Stimulated activated CD8-positive, alpha-beta memory T cell treated with anti-CD3 and anti-CD28 coated beads, Interleukin-12 subunit alpha, Interleukin-12 subunit beta, amount 100 ng/mL, for 24 hours (primary cell): ENCODE results near the gene TIPARP.
"Not testable (repeated sequence)": the region's sequence is repeated elsewhere in the genome, so short reads cannot be mapped to it uniquely, and the experiment has no call there.

Experiments used
- DNase-seq: peaks from one replicate; pipeline ENCODE4 v3.0.0-alpha.2; 2020; ENCODE audit errors: extremely low read depth

Gene TIPARP

DNA sequence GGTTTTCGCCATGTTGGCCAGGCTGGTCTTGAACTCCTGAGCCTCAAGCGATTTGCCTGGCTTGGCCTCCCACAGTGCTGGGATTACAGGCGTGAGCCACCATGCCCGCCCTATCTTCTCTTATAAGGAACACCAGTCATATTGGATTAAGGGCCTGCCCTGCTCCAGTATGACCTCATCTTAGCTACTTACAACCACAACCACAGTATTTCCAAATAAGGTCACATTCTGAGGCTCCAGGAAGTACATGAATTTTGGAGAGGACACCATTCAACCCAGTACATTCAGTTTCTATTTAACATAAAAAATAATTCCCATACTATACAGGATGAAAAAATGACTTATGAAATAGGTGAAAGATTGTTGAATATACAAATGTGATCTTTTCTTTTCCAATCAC, 37.6 kb downstream of the TIPARP start:
- DNase-seq = not testable (repeated sequence)

DNA sequence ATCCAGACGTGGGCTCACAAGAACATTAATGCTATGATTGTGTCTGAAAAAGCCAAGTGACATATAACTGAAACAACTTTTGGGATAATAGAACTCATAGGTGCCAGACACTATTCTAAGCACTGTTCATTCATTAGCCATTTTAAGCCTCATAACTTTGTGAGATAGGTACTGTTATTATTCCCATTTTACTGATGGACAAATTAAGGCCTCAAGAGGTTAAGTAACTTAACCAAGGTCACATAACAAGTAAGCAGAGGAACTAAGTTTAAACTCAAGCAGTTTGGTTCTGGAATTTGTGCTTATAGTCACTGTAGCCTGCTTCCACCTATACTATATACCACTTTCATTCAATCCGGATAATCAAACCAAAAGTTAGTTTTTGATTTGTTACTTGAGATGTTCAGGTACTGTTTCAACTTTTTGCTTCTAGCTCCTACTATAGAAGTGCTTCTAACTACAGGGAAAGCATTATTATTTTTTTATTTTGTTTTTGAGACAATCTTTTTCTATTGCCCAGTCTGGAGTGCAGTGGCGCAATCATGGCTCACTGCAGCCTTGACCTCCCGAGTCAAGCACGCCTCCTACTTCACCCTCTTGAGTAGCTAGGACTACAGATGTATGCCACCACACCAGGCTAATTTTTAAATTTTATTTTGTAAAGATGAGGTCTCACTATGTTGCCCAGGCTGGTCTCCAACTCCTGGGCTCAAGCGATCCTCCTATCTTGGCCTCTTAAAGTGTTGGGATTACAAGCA, 41.9 kb downstream of the TIPARP start:
- DNase-seq = no peak

DNA sequence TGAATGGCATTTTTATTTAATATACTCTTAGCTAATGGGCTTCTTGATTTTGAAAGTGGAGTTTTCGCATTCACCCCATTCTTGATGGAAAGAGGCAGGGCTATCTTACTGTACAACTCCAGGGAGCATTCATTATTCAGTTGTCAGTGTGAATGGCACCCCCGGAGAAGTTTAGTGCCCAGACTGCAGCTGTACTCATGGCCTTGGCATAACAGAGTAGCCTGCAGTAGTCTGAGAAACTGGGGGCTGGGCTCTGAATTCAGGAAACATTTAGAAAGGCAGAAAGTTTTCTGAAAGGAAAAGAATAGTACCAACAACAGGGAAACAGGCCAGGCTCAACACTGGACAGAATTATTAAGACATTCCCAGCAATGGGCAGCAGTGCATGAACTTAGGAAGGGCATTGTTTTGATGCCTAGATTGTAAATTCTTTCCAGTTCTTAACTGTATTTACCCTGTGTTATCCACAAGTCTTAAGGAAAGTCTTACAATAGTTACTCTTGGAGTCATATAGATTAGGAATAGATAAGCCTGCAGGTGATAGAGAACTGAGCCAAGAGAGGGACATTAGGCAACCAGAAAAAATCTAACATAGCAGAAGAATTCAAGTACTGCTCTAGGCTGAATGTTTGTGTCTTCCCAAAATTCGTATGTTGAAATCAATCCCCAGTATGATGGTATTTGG, 44.4 kb downstream of the TIPARP start:
- DNase-seq = no peak

DNA sequence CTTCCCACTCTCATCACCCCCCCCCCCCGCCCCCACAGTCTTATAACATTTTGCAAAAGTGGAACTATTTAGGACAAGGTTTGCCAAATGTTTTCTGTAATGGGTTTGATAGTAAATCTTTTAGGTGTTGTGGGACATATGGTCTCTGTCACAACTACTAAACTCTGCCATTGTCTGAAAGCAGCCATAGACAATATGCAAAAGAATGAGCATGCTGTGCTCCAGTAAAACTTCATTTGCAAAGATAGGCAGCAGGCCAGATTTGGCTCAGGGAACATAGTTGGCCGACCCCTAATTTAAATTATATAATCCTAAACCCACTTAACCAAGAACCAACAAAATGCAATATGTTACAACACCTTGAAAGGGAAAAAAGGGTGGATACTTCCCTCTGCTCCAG, 46.4 kb downstream of the TIPARP start:
- DNase-seq = no peak

DNA sequence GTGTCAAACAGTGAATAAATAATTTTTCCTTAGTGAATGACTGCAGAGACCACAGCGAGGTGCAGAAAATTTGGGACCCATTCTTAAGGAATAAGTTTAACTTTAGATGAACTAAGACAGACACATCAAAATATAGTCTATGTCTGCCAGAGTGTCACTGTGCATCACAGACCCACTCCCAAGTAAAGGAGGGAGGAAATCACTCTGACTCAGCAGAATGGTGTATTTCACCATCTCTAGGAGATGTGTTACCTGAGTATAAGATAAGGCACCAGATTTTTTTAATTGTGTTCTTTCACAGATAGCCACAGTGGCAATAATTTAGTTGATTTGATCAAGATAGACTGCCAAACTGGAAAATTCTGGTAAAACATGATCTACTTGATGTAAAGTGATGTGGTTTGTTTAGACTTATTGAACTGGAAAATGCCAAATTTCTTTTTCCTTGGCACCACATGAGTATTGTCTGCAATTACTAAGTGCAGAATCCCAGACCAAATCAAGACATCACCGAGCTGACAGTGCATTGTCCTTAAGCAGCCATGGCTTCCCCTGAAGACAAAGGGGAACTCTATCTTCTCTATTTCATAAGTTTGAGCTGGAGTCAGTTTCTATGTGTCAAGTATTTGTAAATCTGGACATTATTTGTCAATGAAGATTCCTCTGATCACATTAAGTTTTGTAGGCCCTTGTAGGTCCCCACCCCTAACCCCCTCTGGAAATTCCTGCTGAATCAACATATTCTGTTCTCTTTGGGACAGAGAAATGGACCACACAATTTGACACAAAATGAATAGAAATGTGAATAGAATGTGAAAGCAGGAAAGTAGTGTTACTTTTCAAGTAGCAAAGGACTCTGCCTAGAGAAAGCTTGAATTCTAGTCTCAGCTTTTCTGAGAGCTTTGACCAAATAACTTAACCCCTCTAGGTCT, 47.6 kb downstream of the TIPARP start:
- DNase-seq = no peak

DNA sequence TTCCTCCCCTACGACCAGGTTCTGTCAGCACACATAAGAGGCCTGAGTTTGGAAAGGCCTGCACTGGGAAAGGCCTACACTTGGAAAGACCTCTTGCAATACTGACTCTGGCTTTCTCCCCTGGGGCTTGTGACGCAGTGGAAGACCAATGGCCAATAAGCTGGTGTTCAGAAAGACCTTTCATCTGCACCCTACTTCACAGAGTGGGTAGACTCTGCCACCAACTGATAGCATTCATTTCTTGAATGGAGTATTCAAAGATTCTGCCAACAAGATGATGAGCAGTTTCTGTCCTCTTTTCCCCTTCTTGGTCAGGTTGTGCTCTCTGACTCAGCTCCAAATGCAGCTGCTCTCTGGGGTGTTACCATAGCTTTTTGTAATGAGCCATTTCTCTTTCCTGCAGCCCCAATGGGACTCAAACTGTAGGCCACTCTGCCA, 48.8 kb downstream of the TIPARP start:
- no peak for DNase-seq

DNA sequence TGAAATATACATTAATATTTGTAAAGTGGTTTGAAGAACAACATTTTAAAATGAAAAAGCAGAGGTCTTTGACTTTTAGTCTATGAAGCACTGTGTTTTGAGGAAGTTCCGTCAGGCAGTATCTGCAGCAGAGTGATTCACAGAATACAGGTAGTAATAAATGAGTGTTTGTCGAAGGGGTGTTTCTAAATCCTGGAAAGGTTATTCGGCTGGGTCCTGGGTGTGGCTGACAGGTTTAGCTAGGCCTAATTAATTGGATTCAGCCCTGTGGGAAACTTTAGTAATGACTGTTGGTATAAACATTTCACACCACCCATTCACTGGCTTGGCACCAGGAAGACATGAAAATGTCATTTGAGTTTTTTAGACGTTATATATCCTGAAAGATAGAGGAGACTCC, 51.3 kb downstream of the TIPARP start:
- DNase-seq = no peak

DNA sequence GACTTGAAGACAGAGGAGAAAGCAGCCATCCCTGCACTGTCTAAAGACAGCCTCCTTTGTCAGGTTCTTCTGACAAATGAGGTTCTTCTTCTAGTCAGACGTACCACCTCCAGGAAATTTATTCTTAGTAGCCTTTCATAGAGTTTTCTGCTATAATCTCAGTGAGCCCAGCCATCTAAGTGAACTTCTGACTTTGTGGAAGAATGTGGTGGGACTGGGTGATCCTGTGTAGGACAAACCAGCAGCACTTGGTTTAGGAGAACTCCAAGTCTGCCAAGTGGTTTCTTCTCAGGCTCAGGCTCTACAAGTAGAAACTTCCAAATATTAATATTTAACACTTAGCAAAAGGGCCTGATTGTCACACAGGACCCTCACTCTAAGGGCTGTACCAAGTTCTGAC, 52.1 kb downstream of the TIPARP start:
- DNase-seq = no peak

DNA sequence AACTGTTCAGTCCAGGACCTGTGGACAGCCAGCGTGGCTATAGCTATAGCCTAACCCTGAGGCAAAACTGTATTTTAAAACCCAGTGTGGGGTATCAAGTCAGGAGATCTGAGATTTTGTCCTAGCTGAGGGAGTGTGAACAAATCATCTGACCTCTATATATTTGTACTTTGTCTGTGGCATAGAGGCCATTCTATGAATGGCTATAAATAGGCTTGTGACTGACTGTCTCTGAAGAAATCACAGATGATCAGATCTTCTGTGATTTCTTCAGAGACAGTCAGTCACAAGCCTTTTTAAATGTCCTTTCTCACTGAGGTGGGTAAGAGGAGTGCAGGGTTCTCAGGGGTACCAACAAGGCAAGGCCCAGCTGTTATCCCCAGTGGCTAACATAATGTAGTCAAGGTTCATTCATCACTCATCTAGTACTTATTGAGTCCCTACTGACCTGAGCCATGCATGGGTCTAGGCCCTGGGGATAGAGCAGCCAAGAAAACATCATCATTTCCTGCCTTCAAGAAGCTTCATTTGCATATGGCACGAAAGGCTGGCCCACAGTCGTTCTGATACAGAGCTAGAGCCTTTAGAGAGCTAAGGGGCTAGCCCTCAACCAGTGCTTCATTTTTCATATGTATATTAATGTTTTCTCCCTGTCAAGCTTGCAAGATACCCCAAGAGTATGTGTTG, 53.3 kb downstream of the TIPARP start:
- no peak for DNase-seq

DNA sequence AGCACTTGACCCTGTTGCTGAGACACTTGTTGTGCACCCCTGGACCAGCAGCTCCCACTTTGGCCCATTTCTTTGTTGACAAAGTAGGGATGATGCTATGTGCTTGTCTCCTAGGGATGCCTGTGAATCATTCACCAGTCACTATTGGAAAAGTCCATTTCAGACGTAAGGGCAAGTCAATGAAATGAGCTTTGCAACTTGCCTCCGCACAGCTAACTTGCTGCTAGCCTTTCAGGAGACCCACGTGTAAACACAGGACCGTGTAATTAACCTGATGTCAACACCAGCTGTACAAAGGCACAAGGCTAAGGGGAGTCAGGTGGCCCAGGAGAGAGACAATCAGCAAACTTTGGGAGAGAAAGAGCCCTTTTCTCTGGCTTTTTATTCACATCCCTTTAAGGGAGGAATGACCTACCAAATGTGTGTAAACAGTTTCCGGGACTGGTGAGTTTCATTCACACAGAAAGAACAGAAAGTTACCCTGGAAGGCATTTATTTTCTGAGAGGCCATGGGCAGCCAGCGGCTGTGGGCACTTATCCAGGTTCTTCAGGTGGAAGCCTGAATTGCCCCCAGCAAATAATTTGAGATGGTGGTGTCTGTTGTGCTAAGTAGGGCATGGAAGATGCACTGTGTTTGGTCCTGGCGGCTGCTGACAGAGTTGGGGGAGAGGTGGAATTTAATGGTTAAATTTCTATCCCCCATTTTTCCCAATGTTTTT, 54.0 kb downstream of the TIPARP start:
- DNase-seq = no peak

DNA sequence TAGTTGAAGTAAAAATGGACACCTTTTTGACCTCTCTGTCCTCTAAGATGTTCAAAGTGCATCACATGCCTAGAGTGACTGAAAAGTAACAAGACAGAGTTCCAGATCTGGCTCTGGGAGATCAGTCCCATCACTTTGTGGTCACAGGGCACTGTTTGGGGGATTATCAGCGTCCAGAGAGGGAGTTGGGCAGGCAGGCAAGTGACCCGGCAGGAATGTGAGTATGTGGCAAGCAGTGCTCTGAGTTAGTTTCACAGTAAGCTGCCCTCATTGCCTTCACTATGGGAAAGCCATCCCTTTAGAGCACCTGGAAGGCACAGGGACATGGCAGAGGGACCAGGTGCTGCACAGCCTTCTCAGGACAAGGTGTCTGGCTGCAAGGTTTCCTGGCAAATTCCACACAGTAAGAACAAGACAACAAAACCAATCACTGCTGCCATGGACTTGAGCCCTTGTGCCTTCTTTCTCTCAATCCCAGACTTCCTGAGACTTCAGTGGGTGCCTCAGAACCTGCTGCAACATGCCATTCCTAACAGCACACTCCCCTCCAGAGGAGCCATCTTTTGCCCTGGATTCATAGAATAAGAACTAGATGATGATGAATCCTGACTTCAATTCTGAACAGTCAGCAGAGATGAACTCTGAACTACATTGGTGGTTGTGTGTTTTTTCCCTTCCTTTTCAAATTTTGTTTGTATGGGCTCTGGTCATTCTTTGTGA, 55.2 kb downstream of the TIPARP start:
- DNase-seq = no peak

DNA sequence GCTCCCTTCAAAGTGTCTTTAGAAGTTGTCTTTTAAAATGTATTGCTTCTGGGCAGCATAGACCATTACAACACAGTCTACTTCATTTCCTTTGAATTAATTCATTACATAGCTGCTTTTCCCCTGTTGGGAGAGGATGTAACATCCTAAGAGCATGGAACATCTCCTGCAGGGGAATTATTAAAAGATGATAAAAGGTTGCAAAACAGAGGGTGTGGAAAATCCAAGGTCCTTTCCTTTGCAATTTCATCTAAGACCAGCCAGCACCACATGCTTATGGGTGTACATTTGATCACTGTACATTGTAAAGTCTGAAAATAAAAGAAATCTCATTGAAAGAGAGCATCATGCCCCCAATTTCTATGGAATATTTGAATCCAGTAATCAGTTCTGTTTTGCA, 57.4 kb downstream of the TIPARP start:
- DNase-seq = no peak

DNA sequence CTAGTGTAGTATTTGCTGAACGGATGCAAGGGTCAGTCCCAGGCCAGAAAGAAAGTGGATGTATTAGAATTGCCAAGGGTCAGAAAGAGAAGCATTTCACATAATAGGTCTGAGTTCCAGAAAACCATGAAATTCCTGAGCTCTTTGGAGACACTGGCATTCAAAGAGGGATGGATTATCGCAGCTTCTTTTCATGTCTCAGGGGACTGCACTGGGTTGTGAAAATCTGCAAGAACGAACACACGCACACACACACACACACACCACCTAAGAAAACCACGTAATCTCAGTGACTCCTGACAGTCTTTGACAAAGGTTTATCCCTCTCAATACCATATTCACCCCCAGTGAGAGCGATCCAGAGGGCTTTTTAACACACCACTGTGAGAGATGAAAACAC, 57.9 kb downstream of the TIPARP start:
- no peak for DNase-seq

DNA sequence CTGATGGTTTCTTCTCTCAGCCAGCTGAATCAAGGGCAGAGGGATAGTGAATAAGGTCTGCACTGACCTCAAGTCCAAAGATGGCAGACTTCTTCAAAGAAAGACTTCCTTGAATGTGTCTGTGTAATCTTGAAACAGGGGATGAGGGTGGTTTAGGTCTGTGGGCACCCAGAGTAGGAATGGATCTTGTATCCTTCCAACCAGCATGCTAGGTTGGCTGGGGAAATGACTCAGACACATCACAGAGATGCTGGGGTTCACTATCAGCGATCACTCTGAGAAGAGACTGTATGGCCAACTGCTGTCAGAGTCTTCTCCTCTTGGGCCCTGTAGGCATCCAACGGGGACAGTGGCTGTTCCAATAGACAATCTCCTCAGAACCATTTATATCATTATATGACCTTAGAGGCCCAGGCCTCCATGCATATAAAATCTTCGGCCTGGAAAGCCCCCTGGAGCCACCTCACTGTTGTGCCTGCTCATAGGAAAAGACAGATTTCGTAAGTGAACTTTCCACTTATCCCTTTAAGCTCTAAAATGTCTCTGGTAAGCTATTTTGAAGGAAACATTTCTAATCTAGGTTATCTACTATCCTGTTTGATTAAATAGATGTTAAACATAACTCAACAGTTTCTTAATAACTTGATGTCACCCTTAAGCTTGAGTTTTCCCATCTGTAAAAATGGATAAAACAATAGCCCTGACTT, 58.5 kb downstream of the TIPARP start:
- no peak for DNase-seq

DNA sequence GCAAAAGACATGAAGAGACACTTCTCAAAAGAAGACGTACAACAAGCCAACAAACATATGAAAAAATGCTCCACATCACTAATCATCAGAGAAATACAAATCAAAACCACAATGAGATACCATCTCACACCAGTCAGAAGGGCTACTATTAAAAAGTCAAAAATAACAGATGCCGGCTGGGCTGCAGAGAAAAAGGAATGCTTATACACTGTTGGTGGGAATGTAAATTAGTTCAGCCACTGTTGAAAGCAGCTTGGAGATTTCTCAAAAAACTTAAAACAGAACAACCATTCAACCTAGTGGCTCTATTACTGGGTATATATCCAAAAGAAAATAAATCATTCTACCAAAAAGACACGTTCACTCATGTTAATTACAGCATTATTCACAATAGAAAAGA, 60.3 kb downstream of the TIPARP start:
- not testable (repeated sequence) for DNase-seq

DNA sequence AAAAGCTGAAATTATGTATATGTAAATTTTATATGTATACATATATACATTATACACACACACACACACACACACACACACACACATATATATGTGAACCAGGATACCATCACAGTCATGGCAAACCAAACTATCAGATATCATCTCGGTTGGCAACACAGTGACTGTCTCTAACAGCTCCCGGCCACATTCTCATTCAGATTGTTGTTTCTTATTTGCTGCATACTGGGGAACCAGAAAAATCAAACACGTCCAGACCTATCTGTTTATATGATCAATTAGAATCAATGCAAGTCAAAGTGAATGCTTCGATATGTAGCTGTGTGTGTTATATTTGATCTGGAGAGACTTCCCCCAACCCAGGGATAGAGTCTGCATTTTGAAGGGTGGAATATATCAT, 61.1 kb downstream of the TIPARP start:
- no peak for DNase-seq

DNA sequence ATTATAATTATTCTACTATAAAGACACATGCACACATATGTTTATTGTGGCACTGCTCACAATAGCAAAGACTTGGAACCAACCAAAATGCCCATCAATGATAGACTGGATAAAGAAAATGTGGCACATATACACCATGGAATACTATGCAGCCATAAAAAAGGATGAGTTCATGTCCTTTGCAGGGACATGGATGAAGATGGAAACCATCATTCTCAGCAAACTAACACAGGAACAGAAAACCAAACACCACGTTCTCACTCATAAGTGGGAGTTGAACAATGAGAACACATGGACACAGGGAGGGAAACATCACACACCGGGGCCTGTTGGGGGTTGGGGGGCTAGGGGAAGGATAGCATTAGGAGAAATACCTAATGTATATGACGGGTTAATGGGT, 62.7 kb downstream of the TIPARP start:
- DNase-seq = not testable (repeated sequence)

DNA sequence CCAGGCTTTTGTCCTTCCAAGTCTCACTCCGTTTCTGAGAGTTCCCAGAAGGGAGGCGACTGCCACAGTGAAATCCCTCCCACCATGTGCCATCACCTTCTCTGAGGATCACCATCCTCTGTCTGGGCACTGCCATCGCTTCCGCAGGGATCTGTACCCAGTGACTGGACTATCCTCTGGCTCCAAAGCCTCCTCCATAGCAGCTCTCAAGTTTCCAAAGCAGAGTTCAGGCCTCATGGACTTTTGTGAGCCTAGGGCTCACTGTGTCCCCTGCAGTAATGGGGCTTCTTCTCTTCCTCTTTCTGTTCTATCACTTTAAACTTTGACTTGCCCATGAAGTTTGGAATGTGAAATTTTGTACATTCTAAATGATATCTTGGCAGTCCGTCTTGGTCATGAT, 63.9 kb downstream of the TIPARP start:
- DNase-seq = no peak

DNA sequence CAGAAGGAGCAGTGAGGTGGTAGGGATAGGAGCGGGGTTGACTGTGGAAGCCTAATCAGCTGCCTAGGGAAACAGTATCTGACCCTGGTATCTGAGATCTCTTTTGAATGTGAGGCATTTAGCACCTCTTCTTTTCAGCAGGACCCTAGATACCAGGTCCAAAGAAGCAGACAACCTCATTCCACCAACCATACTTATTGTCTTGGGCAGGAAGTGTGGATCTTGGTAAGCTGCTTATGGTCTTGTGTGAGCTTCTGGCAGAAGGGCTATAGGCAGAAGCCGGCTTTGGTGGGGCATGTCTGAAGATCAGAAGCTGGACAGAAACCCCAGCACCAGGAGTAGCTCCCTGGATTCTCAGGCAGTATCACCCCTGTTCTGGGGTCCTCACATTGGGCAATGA, 65.6 kb downstream of the TIPARP start:
- DNase-seq = no peak

DNA sequence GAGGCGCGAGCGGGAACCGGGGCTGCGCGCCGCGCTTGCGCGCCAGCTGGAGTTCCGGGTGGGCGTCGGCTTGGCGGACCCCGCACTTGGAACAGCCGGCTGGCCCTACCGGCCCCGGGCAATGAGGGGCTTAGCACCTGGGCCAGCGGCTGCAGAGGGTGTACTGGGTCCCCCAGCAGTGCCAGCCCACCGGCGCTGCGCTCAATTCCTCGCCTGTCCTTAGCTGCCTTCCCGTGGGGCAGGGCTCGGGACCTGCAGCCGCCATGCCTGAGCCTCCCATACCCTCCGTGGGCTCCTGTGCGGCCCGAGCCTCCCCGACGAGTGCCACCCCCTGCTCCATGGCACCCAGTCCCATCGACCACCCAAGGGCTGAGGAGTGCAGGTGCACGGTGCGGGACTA, 66.2 kb downstream of the TIPARP start:
- not testable (repeated sequence) for DNase-seq
